NCI-H1092 treated with DMSO at 0.1 percent for 48 hours (cell line): ENCODE results near the gene OR52E6.

Experiments
- DNase-seq: peaks from one replicate; lab custom pipeline; 2025; lab: John Stamatoyannopoulos, UW

OR52E6 gene

GRCh38 chr11:5796541-5796940, 45.2 kb downstream of the OR52E6 start:
- DNase-seq, result no peak

DNA sequence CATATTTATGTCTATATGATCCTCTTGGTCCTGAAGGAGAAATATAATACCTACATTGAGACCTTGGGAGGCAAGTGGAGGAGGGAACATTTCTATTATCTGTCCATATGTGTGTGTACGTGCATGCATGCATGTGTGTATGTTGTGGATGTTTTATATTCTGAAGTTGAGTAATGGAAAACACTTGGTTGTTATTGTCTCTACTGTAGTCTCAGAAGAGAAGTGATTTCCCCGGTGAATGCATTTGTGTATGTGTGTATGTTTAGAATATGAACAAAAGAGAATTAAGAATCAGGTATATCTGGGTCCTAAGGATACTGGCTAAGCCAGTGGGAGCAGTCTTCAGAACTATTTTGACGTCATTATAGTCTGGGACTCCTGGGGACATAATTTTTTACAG, 50.5 kb downstream of the OR52E6 start, which contains the start of gene OR52N1:
Gene OR52N1, minus strand, starts transcription at position 101 of the 400 bp plus-strand sequence. CDS start 2,449 bp downstream, outside the sequence.
- DNase-seq, result no peak
